H9 (cell line): ENCODE measurements around the gene ADGRG7. TPM values are rescaled to one million over a fixed set of nuclear protein-coding genes. Genes with fewer than 3 reads are reported as not detected.

Experiments
- DNase-seq: peaks from one replicate; pipeline ENCODE4 v3.0.0-alpha.2; 2017
- H2AFZ ChIP-seq: one replicate; pipeline ENCODE4 v1.6.1; 2013; ENCODE audit warnings: mild to moderate bottlenecking, low read length, control low read depth, moderate library complexity
- H2AK5ac ChIP-seq: 2 replicates; pipeline ENCODE4 v1.6.1; 2013; ENCODE audit warnings: low read length, control low read depth, mixed read lengths; ENCODE audit not compliant: insufficient read length
- H2BK120ac ChIP-seq: one replicate; pipeline ENCODE4 v1.6.1; 2013; ENCODE audit warnings: low read depth, mild to moderate bottlenecking, low read length, control low read depth, inconsistent platforms; ENCODE audit not compliant: poor library complexity, severe bottlenecking
- H2BK12ac ChIP-seq: 2 replicates; pipeline ENCODE4 v1.6.1; 2013; ENCODE audit warnings: low read length, control low read depth, mixed read lengths, low read depth; ENCODE audit not compliant: insufficient read length
- H2BK15ac ChIP-seq: 2 replicates; pipeline ENCODE4 v1.6.1; 2013; ENCODE audit warnings: low read depth, low read length, control low read depth
- H2BK20ac ChIP-seq: one replicate; pipeline ENCODE4 v1.6.1; 2013; ENCODE audit warnings: low read depth, mild to moderate bottlenecking, low read length, control low read depth, inconsistent platforms; ENCODE audit not compliant: poor library complexity, severe bottlenecking
- H2BK5ac ChIP-seq: 2 replicates; pipeline ENCODE4 v1.6.1; 2013; ENCODE audit warnings: low read length, control low read depth, mixed read lengths; ENCODE audit not compliant: insufficient read length
- H3K14ac ChIP-seq: 2 replicates; pipeline ENCODE4 v1.6.1; 2013; ENCODE audit warnings: low read length, control low read depth; ENCODE audit not compliant: insufficient read depth
- H3K18ac ChIP-seq: 2 replicates; pipeline ENCODE4 v1.6.1; 2013; ENCODE audit warnings: low read depth, mild to moderate bottlenecking, mixed read lengths, low read length, control low read depth; ENCODE audit not compliant: insufficient read length
- H3K23ac ChIP-seq: 2 replicates; pipeline ENCODE4 v1.6.1; 2013; ENCODE audit warnings: low read length, control low read depth, mixed read lengths, low read depth; ENCODE audit not compliant: insufficient read length
- H3K23me2 ChIP-seq: 2 replicates; pipeline ENCODE4 v1.6.1; 2013; ENCODE audit warnings: low read depth, mild to moderate bottlenecking, mixed read lengths, low read length, control low read depth; ENCODE audit not compliant: insufficient read length, poor library complexity, severe bottlenecking
- H3K27ac ChIP-seq: 2 replicates; pipeline ENCODE4 v1.5.1; 2013; ENCODE audit warnings: low read length, control low read depth, mixed read lengths, low read depth; ENCODE audit not compliant: insufficient read length
- H3K27me3 ChIP-seq: 2 replicates; pipeline ENCODE4 v1.6.1; 2013; ENCODE audit warnings: low read length, control low read depth, inconsistent platforms; ENCODE audit not compliant: insufficient read depth
- H3K4ac ChIP-seq: 2 replicates; pipeline ENCODE4 v1.6.1; 2013; ENCODE audit warnings: low read depth, mild to moderate bottlenecking, control low read depth, inconsistent platforms, low read length, moderate library complexity
- H3K4me1 ChIP-seq: 2 replicates; pipeline ENCODE4 v1.6.1; 2013; ENCODE audit warnings: low read length, control low read depth, inconsistent platforms; ENCODE audit not compliant: insufficient read depth
- H3K4me2 ChIP-seq: 2 replicates; pipeline ENCODE4 v1.6.1; 2013; ENCODE audit warnings: low read length, control low read depth, mixed read lengths; ENCODE audit not compliant: insufficient read length, insufficient read depth
- H3K56ac ChIP-seq: 2 replicates; pipeline ENCODE4 v1.6.1; 2013; ENCODE audit warnings: low read depth, mild to moderate bottlenecking, mixed read lengths, low read length, control low read depth; ENCODE audit not compliant: insufficient read length
- H3K79me1 ChIP-seq: 2 replicates; pipeline ENCODE4 v1.6.1; 2013; ENCODE audit warnings: low read depth, mild to moderate bottlenecking, moderate library complexity, low read length, control low read depth, inconsistent platforms; ENCODE audit not compliant: insufficient read depth, poor library complexity, severe bottlenecking
- H3K79me2 ChIP-seq: 2 replicates; pipeline ENCODE4 v1.6.1; 2013; ENCODE audit warnings: low read length, control low read depth, inconsistent platforms; ENCODE audit not compliant: insufficient read depth
- H3K9ac ChIP-seq: 2 replicates; pipeline ENCODE4 v1.6.1; 2013; ENCODE audit warnings: low read length, control low read depth, mixed read lengths; ENCODE audit not compliant: insufficient read length; ENCODE audit errors: extremely low read depth
- H3K9me3 ChIP-seq: one replicate; pipeline ENCODE4 v1.6.1; 2013; ENCODE audit warnings: low read depth, low read length, inconsistent platforms; ENCODE audit not compliant: control insufficient read depth
- H3T11ph ChIP-seq: one replicate; pipeline ENCODE4 v1.6.1; 2013; ENCODE audit warnings: mild to moderate bottlenecking, low read length, control low read depth, inconsistent platforms
- H4K20me1 ChIP-seq: one replicate; pipeline ENCODE4 v1.6.1; 2013; ENCODE audit not compliant: control insufficient read depth, insufficient read length, insufficient read depth
- H4K5ac ChIP-seq: 2 replicates; pipeline ENCODE4 v1.6.1; 2013; ENCODE audit warnings: low read depth, mild to moderate bottlenecking, mixed read lengths, low read length, control low read depth; ENCODE audit not compliant: insufficient read length
- H4K8ac ChIP-seq: replicated peaks from 2 replicates; pipeline ENCODE4 v1.6.1; 2013; ENCODE audit warnings: low read length, control low read depth, mixed read lengths, low read depth; ENCODE audit not compliant: insufficient read length
- H4K91ac ChIP-seq: 2 replicates; pipeline ENCODE4 v1.6.1; 2013; ENCODE audit warnings: low read depth, mild to moderate bottlenecking, moderate library complexity, mixed read lengths, low read length, control low read depth; ENCODE audit not compliant: insufficient read length
- H3K27ac Mint-ChIP-seq, 3 experiments: 2 replicates in 2 of 3; 3 replicates in 1 of 3; pipeline ENCODE4 v1.8.0; 2020 to 2021; ENCODE audit warnings: mixed read lengths in 3 of 3, mild to moderate bottlenecking in 1 of 3, moderate library complexity in 1 of 3
- H3K27me3 Mint-ChIP-seq: 2 replicates; pipeline ENCODE4 v1.8.0; 2021; ENCODE audit warnings: low read depth, mild to moderate bottlenecking, moderate library complexity, mixed read lengths
- H3K36me3 Mint-ChIP-seq, 3 experiments: 2 replicates in 2 of 3; 3 replicates in 1 of 3; pipeline ENCODE4 v1.8.0; 2020 to 2021; ENCODE audit warnings: low read depth in 3 of 3, mixed read lengths in 3 of 3; ENCODE audit not compliant: insufficient read depth in 1 of 3
- H3K4me1 Mint-ChIP-seq, 2 experiments: 2 replicates each; pipeline ENCODE4 v1.8.0; 2020; ENCODE audit warnings: mixed read lengths in 2 of 2
- H3K4me3 Mint-ChIP-seq, 2 experiments: 2 replicates in 1 of 2; 3 replicates in 1 of 2; pipeline ENCODE4 v1.8.0; 2020 to 2021; ENCODE audit warnings: mild to moderate bottlenecking in 2 of 2, mixed read lengths in 2 of 2, moderate library complexity in 1 of 2
- H3K9me3 Mint-ChIP-seq, 2 experiments: 2 replicates in 1 of 2; 3 replicates in 1 of 2; pipeline ENCODE4 v1.8.0; 2020; ENCODE audit warnings: mild to moderate bottlenecking in 2 of 2, mixed read lengths in 2 of 2, moderate library complexity in 1 of 2
- CTCF ChIP-seq: fragments of 200-600 bp; sonication (generic); conservative IDR thresholded peaks from 3 replicates; pipeline ENCODE4 v1.8.0; 2021; ENCODE audit warnings: antibody characterized with exemption, mild to moderate bottlenecking
- whole genome bisulfite sequencing: extraction: QIAGEN DNeasy Blood & Tissue Kit; methylation state at CpG from one replicate; pipeline ENCODE4 v1.1.7; 2013; ENCODE audit warnings: missing lambda C conversion rate, low lambda C conversion rate, mixed read lengths; ENCODE audit not compliant: insufficient read length; ENCODE audit errors: extremely low coverage; 5-methylcytosine and 5-hydroxymethylcytosine counted together
- total RNA-seq: library from RNA; stranded (reverse); gene quantifications from 2 replicates; pipeline ENCODE4 v1.2.1, GENCODE V29; 2021

The ADGRG7 gene
- total RNA-seq, 1 experiment from 2014 or later = not detected

- Histone ChIP-seq H4K8ac (no peak overlapping the region), H3K9ac (no peak overlapping the region), H3K27me3 (no peaks in the 10 kb centered on the region), H3T11ph (no peak overlapping the region), H3K23me2 (no peaks in the 10 kb centered on the region), H3K9me3 (no peaks in the 10 kb centered on the region), H2BK12ac (no peak overlapping the region), H4K5ac (no peak overlapping the region), H3K4me1 (no peaks in the 10 kb centered on the region), H2AFZ (no peak overlapping the region), H2BK15ac (no peak overlapping the region), H3K4ac (no peak overlapping the region), H2BK20ac (no peak overlapping the region), H3K79me1 (peaks cover 4% of the 10 kb centered on the region), H3K27ac (no peak overlapping the region), H4K20me1 (no peaks in the 10 kb centered on the region), H3K56ac (no peak overlapping the region), H3K4me2 (no peak overlapping the region), H2AK5ac (no peak overlapping the region), H4K91ac (no peak overlapping the region), H3K14ac (no peak overlapping the region), H3K18ac (no peak overlapping the region), H3K79me2 (peaks cover 8% of the 10 kb centered on the region; the same call in 1 of the 2 replicates), H2BK120ac (no peak overlapping the region), H2BK5ac (no peak overlapping the region), H3K23ac (no peak overlapping the region)
- TF ChIP-seq CTCF = no peak
- Mint-ChIP-seq H3K27me3 (no peaks in the 10 kb centered on the region), H3K4me3 (no peak overlapping the region; a peak in 1 of 5 replicates), H3K9me3 (no peaks in the 10 kb centered on the region; a peak in 1 of 5 replicates), H3K36me3 (peaks cover 43 to 83% (median 73%) of the 10 kb centered on the region in 3 experiments), H3K27ac (no peak overlapping the region), H3K4me1 (peaks cover 12 to 17% of the 10 kb centered on the region in 2 experiments)
- no CpG with 5 or more reads among the region's 4 CpGs for WGBS
- DNase-seq = no peak
These were observed 108.5 kb downstream of the ADGRG7 start for GRCh38 chr3:100717637-100718487.
